HepG2 (cell line): Measurements from ENCODE around the gene PCNX4. TPM values are rescaled to one million over a fixed set of nuclear protein-coding genes. Genes with fewer than 3 reads are reported as not detected.
A peak's percentile ranks its signal among the peaks of the same experiment; 100 is the strongest.

Experiments
- ATAC-seq: fragments of 200-7000 bp; cut with Tn5 transposase; 3 replicates; pipeline ENCODE4 v1.9.1; 2020; ENCODE audit warnings: mild to moderate bottlenecking, moderate library complexity
- BruUV-seq: library from RNA; stranded (reverse); fragments of 400-500 nt; replicated peaks from 2 replicates; lab custom pipeline; 2021; lab: Mats Ljungman, UMichigan
- CTCF ChIA-PET: fragments of 300-600 bp; formaldehyde crosslinking; extraction: SDS; loops from one replicate; lab custom pipeline; 2021; ENCODE audit warnings: low total read pairs, inconsistent platforms, low intra/inter-chr PET ratio; lab: Yijun Ruan, JAX
- POLR2A ChIA-PET: fragments of 350-600 bp; sonication (Branson Sonifier 250); formaldehyde crosslinking; loops from one replicate; lab custom pipeline; 2020; ENCODE audit warnings: antibody characterized with exemption, inconsistent platforms; lab: Yijun Ruan, JAX
- DNase-seq: peaks from one replicate; pipeline ENCODE4 v3.0.0-alpha.2; 2015; ENCODE audit warnings: low spot score
- FAIRE-seq: peaks from 3 replicates; lab custom pipeline; 2011; peaks lifted over from hg19 to GRCh38; lab: Jason Lieb, UNC
- H2AFZ ChIP-seq: one replicate; pipeline ENCODE4 v1.6.1; 2011; ENCODE audit warnings: low read length, inconsistent platforms
- H3K27ac ChIP-seq: fragments of 300-600 bp; 3 replicates; pipeline ENCODE4 v1.8.0; 2011; ENCODE audit warnings: mixed run types, mild to moderate bottlenecking, mixed read lengths, low read length, inconsistent platforms; ENCODE audit not compliant: insufficient read depth; ENCODE audit errors: extremely low read length
- H3K27me3 ChIP-seq, 2 experiments: fragments of 200-600 bp in 1 of 2; 2 replicates in 1 of 2; 3 replicates in 1 of 2; pipeline versions ENCODE4 v1.6.0 to v1.8.0; 2011; ENCODE audit warnings: low read length in 2 of 2, mild to moderate bottlenecking in 2 of 2, moderate library complexity in 2 of 2, inconsistent platforms in 1 of 2; ENCODE audit not compliant: insufficient read depth in 2 of 2, control insufficient read depth in 1 of 2
- H3K36me3 ChIP-seq, 2 experiments: fragments of 200-600 bp in 1 of 2; replicated peaks in 1 of 2; 2 replicates in 1 of 2; 3 replicates in 1 of 2; pipeline versions ENCODE4 v1.5.1 to v1.8.0; 2011; ENCODE audit warnings: low read length in 2 of 2, inconsistent platforms in 1 of 2; ENCODE audit not compliant: insufficient read depth in 2 of 2, control insufficient read depth in 1 of 2
- H3K4me1 ChIP-seq: 2 replicates; pipeline ENCODE4 v1.5.1; 2012; ENCODE audit warnings: low read length, inconsistent platforms; ENCODE audit not compliant: insufficient read depth
- H3K4me2 ChIP-seq: 2 replicates; pipeline ENCODE4 v1.6.0; 2011; ENCODE audit warnings: low read depth, low read length, inconsistent platforms
- H3K4me3 ChIP-seq, 3 experiments: fragments of 200-600 bp in 1 of 3; sonication (generic), shearing (Covaris generic) in 1 of 3; replicated peaks in 1 of 3; 2 replicates each; pipeline ENCODE4 v1.5.1; 2011 to 2016; ENCODE audit warnings: low read length in 3 of 3, inconsistent platforms in 2 of 3, low read depth in 2 of 3, mild to moderate bottlenecking in 2 of 3, control low read depth in 1 of 3, mixed read lengths in 1 of 3; ENCODE audit not compliant: insufficient read depth in 1 of 3
- H3K79me2 ChIP-seq: one replicate; pipeline ENCODE4 v1.6.1; 2011; ENCODE audit warnings: low read length, inconsistent platforms; ENCODE audit not compliant: insufficient read depth
- H3K9ac ChIP-seq: 2 replicates; pipeline ENCODE4 v1.6.0; 2011; ENCODE audit warnings: mild to moderate bottlenecking, low read depth, low read length, inconsistent platforms; ENCODE audit not compliant: insufficient read depth
- H3K9me3 ChIP-seq: 2 replicates; pipeline ENCODE4 v1.5.1; 2012; ENCODE audit warnings: mild to moderate bottlenecking, low read length
- H4K20me1 ChIP-seq: 2 replicates; pipeline ENCODE4 v1.6.0; 2011; ENCODE audit warnings: inconsistent platforms, mild to moderate bottlenecking, low read length, moderate library complexity; ENCODE audit not compliant: insufficient read depth
- ADNP ChIP-seq: sonication (generic); formaldehyde crosslinking; IDR thresholded peaks from 2 replicates; pipeline ENCODE4 v1.4.0; 2020; ENCODE audit warnings: missing genetic modification reagents
- AKAP8 ChIP-seq: sonication (generic); formaldehyde crosslinking; IDR thresholded peaks from 2 replicates; pipeline ENCODE4 v1.5.1; 2020; ENCODE audit warnings: mild to moderate bottlenecking, missing genetic modification reagents
- DPF2 ChIP-seq: sonication (generic); formaldehyde crosslinking; IDR thresholded peaks from 2 replicates; pipeline ENCODE4 v1.4.0; 2020; ENCODE audit warnings: mild to moderate bottlenecking, low read depth, missing genetic modification reagents, borderline replicate concordance
- MAX ChIP-seq: IDR thresholded peaks from 2 replicates; pipeline ENCODE4 v1.6.1; 2012; ENCODE audit warnings: inconsistent platforms
- MED8 ChIP-seq: sonication (generic); formaldehyde crosslinking; IDR thresholded peaks from 2 replicates; pipeline ENCODE4 v1.8.1; 2023; ENCODE audit warnings: mild to moderate bottlenecking, missing genetic modification reagents; ENCODE audit not compliant: insufficient replicate concordance
- MYNN ChIP-seq: sonication (generic); formaldehyde crosslinking; IDR thresholded peaks from 2 replicates; pipeline ENCODE4 v1.4.0; 2020; ENCODE audit warnings: mild to moderate bottlenecking, low read depth, missing genetic modification reagents
- SIN3B ChIP-seq: fragments of 150-350 bp; IDR thresholded peaks from 2 replicates; pipeline ENCODE4 v1.6.1; 2014; ENCODE audit warnings: low read length
- ZBTB46 ChIP-seq: sonication (generic); formaldehyde crosslinking; IDR thresholded peaks from 2 replicates; pipeline ENCODE4 v1.4.0; 2020; ENCODE audit warnings: mild to moderate bottlenecking, missing genetic modification reagents, borderline replicate concordance
- ZNF207 ChIP-seq: fragments of 450-650 bp; IDR thresholded peaks from 2 replicates; pipeline ENCODE4 v1.6.1; 2016; ENCODE audit warnings: antibody characterized with exemption, borderline replicate concordance
- ZNF264 ChIP-seq: sonication (generic); formaldehyde crosslinking; IDR thresholded peaks from 2 replicates; pipeline ENCODE4 v1.4.0; 2020; ENCODE audit warnings: missing genetic modification reagents
- ZNF414 ChIP-seq: sonication (generic); formaldehyde crosslinking; IDR thresholded peaks from 2 replicates; pipeline ENCODE4 v1.5.0; 2020; ENCODE audit warnings: missing genetic modification reagents
- ZNF468 ChIP-seq: sonication (generic); formaldehyde crosslinking; IDR thresholded peaks from 2 replicates; pipeline ENCODE4 v1.8.0; 2022; ENCODE audit warnings: mild to moderate bottlenecking, moderate library complexity, missing genetic modification reagents
- ZNF503 ChIP-seq: sonication (generic); formaldehyde crosslinking; IDR thresholded peaks from 2 replicates; pipeline ENCODE4 v1.4.0; 2020; ENCODE audit warnings: missing genetic modification reagents
- ZNF746 ChIP-seq: sonication (generic); formaldehyde crosslinking; IDR thresholded peaks from 2 replicates; pipeline ENCODE4 v1.8.0; 2022; ENCODE audit warnings: mild to moderate bottlenecking, missing genetic modification reagents
- ZSCAN22 ChIP-seq: sonication (generic); formaldehyde crosslinking; IDR thresholded peaks from 2 replicates; pipeline ENCODE4 v1.4.0; 2020; ENCODE audit warnings: mild to moderate bottlenecking, missing genetic modification reagents
- WGBS: methylation state at CpG from one replicate; pipeline ENCODE4 v1.1.6; 2017; ENCODE audit warnings: low lambda C conversion rate; 5-methylcytosine and 5-hydroxymethylcytosine counted together
- in situ Hi-C: cut with HindIII; loops from 2 replicates; pipeline ENCODE4 v1.10.0; 2017; ENCODE audit warnings: low pct_unique_long_range_greater_than_20kb; ENCODE audit not compliant: extremely low pct_ligation_motif_present
- intact Hi-C: fragments of 100-400 bp; cut with micrococcal nuclease; formaldehyde crosslinking; loops from one replicate; pipeline ENCODE4 v1.10.0; 2022; ENCODE audit not compliant: unreplicated experiment
- polyA plus RNA-seq, 8 experiments: library from polyadenylated mRNA; depleted of rRNA in 3 of 8; stranded (reverse) in 7 of 8; unstranded in 1 of 8; fragments of >200 nt; fragmentation: Illumina TruSeq in 4 of 8; extraction: Trizol in 4 of 8; gene quantifications; 2 replicates each; pipeline versions ENCODE4 v1.2.1 to v1.2.3, GENCODE V29; 2011 to 2016; ENCODE audit warnings: low read depth in 4 of 8, missing spikeins in 1 of 8, mixed read lengths in 1 of 8; ENCODE audit not compliant: insufficient read depth in 1 of 8
- total RNA-seq, 5 experiments: library from RNA; depleted of rRNA; stranded (reverse); fragments of >200 nt; fragmentation: Illumina TruSeq; extraction: Trizol; gene quantifications; 2 replicates each; pipeline ENCODE4 v1.2.3, GENCODE V29; 2016; ENCODE audit warnings: low read depth in 1 of 5

Gene PCNX4
- total and polyA plus RNA-seq, 2 of the 13 experiments (the other 11 are each of a cell fraction or from before 2014, with no cell fraction given): 28.6 to 43.0 TPM

- Histone ChIP-seq H3K9ac (peak overlapping the region; percentile 81; the same call in 1 of the 2 replicates), H2AFZ (no peak overlapping the region), H3K27ac (no peak overlapping the region), H3K4me3 (peak overlapping the region in 2 of 3 experiments; percentile 79 to 88; a peak in 2 of 6 replicates), H4K20me1 (no peaks in the 10 kb centered on the region), H3K4me2 (peak overlapping the region; percentile 92), H3K4me1 (peaks cover 24% of the 10 kb centered on the region), H3K36me3 (no peaks in the 10 kb centered on the region), H3K79me2 (no peaks in the 10 kb centered on the region), H3K27me3 (peaks cover 0 to 4% of the 10 kb centered on the region in 2 experiments; a peak in 1 of 5 replicates), H3K9me3 (no peaks in the 10 kb centered on the region)
- no peak for TF ChIP-seq MYNN (CRISPR knock-in tag)
- no peak for TF ChIP-seq ZNF746 (CRISPR knock-in tag)
- no peak for TF ChIP-seq AKAP8
- no peak for TF ChIP-seq DPF2 (CRISPR knock-in tag)
- no peak for TF ChIP-seq ZNF207
- TF ChIP-seq MED8 (CRISPR knock-in tag): no peak
- no peak for TF ChIP-seq ZNF414
- no peak for TF ChIP-seq ZNF503 (CRISPR knock-in tag)
- TF ChIP-seq MAX: no peak
- no peak for TF ChIP-seq ADNP
- TF ChIP-seq SIN3B: no peak
- TF ChIP-seq ZNF468: no peak
- TF ChIP-seq ZBTB46 (CRISPR knock-in tag): no peak
- TF ChIP-seq ZNF264 (CRISPR knock-in tag): no peak
- no peak for TF ChIP-seq ZSCAN22 (CRISPR knock-in tag)
- DNase-seq (no peak), FAIRE-seq (no peak), ATAC-seq (no peak)
- in situ Hi-C loops (no loop called here), intact Hi-C loops (loop anchor here (2.0 kb wide), 1 partner anchor 73 kb away; the partner anchor contains the start of gene PCNX4)
- WGBS: 75% methylated on average over 6 of the region's 6 CpGs
- ChIA-PET CTCF (no interaction called here), POLR2A (interaction anchor here (2.0 kb wide), 1 partner anchor 199 kb away, joined by 4 read pairs; no protein-coding TSS in a partner anchor)
- BruUV-seq: TSS peak; percentile 73
These were observed 72.0 kb downstream of the PCNX4 start for GRCh38 chr14:60163693-60164092.
